GM18505 (cell line): Measurements from ENCODE around the gene PACSIN2.
"Not testable (repeated sequence)": the region's sequence is repeated elsewhere in the genome, so short reads cannot be mapped to it uniquely, and the experiment has no call there.

Experiments
- ATAC-seq: cut with Tn5 transposase; IDR thresholded peaks from one replicate; pipeline ENCODE4 v1.9.1; 2021; ENCODE audit not compliant: unreplicated experiment
- POLR2A ChIP-seq: IDR thresholded peaks from 4 replicates; pipeline ENCODE4 v1.6.1; 2011; ENCODE audit warnings: borderline replicate concordance; ENCODE audit not compliant: insufficient read depth, insufficient read length; ENCODE audit errors: extremely low read depth

The PACSIN2 gene

DNA sequence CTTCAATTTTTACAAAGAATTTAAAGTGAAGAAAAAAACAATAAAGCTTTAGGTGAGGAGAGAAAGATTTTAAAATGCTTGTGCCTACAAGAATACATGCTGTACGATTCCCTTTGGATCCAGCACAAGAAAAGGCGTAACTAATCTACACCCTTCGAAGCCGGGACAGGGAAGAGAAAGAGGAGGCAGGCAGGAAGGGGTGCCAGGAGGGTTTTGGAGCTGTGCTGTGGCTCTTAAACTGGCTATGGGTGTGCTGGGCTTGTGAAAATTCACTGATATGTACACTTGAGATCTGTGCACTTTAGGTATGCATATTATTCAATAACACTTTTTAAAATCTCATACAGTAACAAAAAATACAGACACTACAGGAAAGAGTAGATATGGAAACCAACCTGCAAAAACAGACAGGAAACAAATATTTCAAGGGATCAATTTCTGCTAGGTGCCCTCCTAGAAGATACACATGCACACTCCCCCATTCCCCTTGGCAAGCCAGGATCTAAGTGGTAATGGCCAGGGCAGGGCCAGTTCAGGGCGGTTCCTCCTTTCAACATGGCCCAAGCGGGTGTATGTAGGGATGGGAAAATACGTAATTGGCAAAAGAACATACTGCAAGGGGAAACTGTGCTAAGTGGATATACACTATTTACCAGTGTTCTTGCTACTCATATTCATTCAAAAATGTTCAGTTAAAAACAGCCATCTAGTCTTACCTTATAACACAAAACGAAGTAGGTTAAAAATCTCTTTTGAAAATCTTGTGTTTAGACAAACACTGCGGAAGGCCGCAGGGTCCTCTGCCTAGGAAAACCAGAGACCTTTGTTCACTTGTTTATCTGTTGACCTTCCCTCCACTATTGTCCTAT is 54.2 kb downstream of the PACSIN2 start:
- no peak for TF ChIP-seq POLR2A
- no peak for ATAC-seq

DNA sequence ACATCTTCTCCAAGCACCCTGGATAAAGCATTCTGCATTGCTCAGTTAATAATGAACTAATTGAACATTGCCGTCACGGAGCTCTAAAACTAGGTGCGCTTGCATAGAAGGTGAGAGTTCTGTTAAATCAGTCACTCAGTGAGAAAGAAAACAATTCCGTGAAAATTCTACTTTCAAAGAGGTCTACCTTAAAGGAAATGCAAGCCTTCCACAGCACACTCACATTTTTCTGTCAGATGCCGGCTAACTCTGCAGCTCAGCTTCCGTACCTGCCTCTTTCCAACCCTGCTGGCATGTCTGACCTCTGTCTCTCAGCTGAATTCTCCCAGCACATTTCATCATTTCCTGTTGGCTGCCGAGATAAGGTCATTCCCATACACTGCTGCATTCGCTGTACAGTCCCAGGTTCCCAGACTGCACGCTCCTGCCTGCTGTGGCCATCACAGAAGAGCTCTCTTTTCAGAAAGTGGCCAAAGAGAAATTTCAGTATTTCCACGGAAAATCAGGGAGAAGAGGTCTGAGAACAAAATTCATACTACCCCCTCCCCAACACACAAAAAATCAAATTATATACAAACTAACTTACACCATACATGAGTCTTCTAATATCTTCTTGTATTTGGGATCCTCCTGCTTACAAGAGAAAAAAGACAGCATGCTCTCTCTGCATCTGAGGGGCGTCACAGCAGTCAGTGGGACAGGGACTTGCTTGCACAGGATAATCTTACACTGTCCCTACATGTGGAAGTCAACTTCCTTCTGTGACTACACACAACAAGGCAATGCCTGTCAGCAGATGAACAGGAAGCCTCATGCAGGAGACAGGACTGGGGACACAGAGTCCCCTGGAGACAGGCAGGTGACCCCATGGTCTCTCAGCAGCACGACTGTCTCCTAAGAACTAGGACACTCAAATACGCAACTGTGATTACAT is 55.1 kb downstream of the PACSIN2 start:
- no peak for TF ChIP-seq POLR2A
- ATAC-seq, result no peak

GRCh38 chr22:42958937-42959336 is 56.0 kb downstream of the PACSIN2 start:
- no peak for ATAC-seq

GRCh38 chr22:42957958-42958357 is 57.0 kb downstream of the PACSIN2 start:
- no peak for TF ChIP-seq POLR2A
- no peak for ATAC-seq

More at GRCh38 chr22:42958937-42959336, 56.0 kb downstream of the PACSIN2 start:
- no peak for TF ChIP-seq POLR2A

DNA sequence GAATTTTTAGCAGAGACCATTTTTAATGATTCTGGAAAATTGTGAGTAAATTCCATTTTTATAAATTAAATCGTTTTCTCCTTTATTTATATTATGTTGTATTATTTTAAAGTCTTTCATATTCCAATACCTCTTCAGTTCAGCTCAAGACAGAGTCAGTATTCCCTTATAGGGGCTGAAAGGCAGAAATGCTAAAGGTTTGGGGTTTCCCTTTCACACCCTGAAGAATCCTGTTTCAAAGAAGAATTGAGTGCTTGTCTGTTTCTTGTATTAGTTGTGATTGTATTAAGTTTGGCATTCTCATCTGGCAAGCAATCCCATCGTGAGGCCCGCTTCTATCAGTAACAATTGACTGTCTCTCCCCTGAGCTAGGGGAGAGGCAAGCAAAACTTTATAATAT is 57.4 kb downstream of the PACSIN2 start:
- no peak for TF ChIP-seq POLR2A
- no peak for ATAC-seq

- TF ChIP-seq POLR2A, result no peak
- no peak for ATAC-seq
Observed at GRCh38 chr22:42955848-42956247, 59.1 kb downstream of the PACSIN2 start.

DNA sequence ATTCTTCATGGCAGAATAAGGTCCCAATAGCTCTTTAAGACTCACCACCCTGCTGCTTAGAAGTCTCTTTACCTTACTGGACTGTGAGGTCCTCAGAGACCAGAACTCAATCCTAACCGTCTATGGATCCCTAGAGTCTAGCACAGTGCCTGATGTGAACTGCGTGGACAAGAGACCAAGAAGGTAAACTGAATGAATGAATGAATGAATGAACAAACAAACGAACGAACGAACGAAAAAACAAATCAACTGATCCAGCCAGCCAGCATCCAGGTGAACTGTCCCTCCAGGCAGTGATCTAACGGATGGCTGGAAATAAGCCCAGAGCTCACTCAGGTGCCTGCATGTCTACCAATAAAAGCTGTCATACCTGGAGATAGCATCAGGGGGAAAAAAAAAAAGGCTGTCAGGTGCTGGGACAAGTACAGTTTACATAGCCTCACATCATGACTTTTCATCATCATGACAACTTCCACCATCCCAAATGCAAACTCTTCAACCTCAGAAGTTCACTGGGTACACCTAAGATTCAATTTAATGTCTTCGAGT is 59.8 kb downstream of the PACSIN2 start:
- no peak for ATAC-seq
- no peak for TF ChIP-seq POLR2A

DNA sequence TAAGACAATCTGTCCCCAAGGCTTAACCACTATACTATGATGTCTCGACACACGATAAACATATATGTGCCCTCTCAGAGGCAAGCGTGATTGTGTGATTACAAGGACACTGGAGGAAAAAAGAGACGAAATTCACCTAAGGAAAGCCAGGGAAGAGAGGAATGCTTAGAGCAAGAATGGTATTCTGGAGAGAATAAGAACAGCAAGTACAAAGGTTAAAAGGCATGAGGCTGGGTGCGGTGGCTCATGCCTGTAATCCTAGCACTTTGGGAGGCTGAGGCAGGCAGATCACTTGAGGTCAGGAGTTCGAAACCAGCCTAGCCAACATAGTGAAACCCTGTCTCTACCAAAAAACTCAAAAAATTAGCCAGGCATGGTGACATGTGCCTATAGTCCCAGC is 61.2 kb downstream of the PACSIN2 start:
- not testable (repeated sequence) for ATAC-seq

DNA sequence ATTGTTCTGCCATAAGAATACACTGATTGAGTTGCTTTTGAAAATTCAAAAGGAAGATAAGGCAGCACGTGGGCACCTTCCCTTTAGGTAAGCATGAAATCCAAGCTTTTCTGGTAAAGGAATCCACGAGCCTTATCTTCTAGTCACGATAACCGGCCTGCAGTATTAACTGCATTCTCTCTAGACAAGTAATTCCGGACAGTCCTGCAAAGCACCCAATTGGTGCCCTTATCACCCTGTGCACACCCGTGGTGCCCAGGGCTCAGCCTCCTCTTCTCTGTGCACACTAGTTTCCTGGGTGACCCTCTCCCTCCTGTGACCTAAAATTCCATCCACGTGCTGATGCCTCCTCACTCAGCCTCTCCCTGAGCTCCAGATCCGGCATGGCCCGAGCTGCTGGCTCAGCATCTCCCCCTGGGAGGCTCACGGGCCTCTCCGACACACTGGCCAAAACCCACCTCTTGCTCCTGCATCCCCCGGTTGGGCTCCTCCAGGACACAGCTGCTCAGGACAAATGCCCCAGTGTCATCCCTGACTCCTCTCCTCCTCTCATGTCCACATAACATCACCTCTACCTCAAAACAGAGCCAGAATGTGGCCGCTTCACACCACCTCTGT is 63.7 kb downstream of the PACSIN2 start:
- no peak for ATAC-seq
- TF ChIP-seq POLR2A, result no peak

GRCh38 chr22:42950281-42950680 is 64.7 kb downstream of the PACSIN2 start:
- no peak for TF ChIP-seq POLR2A
- no peak for ATAC-seq

- no peak for TF ChIP-seq POLR2A
- ATAC-seq, result no peak
Observed at GRCh38 chr22:42949159-42949558, 65.8 kb downstream of the PACSIN2 start.

GRCh38 chr22:42948294-42948693 is 66.7 kb downstream of the PACSIN2 start:
- ATAC-seq, result no peak
- no peak for TF ChIP-seq POLR2A
